ENCODE results near the gene CDKN1B. TPM values are rescaled to one million over a fixed set of nuclear protein-coding genes. Genes with fewer than 3 reads are reported as not detected.

The CDKN1B gene
- total RNA-seq, 4 donors from 2014 or later: 37.8 to 71.9 (median 46.9) TPM

DNA sequence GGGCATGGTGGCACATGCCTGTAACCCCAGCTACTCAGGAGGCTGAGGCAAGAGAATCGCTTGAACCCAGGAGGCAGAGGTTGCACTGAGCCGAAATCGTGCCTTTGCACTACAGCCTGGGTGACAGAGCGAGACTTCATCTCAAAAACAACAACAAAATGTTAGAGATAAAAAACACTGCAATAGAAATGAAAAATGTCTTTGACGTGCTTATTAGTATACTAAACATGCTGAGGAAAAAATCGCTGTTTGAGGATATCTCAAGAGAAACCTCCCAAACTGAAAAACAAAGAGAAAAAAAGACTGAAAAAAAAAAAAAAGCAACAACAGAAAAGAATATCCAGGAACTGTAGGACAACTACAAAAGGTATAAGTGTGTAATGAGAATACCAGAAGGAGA lies 53.1 kb downstream of the CDKN1B start:
- Histone ChIP-seq H3K36me3 (no peaks in the 10 kb centered on the region), H3K27me3 (no peaks in the 10 kb centered on the region), H3K27ac (no peak overlapping the region), H3K9me3 (no peaks in the 10 kb centered on the region), H3K4me1 (no peaks in the 10 kb centered on the region), H3K4me3 (no peak overlapping the region)
- 97% methylated on average over 6 of the region's 6 CpGs for WGBS
- no peak for DNase-seq (ENCODE audit: low spot score in 2 of 2)
- no peak for TF ChIP-seq EP300 (IDR thresholded peaks at IDR 0.05)
- TF ChIP-seq, protein P1, sequence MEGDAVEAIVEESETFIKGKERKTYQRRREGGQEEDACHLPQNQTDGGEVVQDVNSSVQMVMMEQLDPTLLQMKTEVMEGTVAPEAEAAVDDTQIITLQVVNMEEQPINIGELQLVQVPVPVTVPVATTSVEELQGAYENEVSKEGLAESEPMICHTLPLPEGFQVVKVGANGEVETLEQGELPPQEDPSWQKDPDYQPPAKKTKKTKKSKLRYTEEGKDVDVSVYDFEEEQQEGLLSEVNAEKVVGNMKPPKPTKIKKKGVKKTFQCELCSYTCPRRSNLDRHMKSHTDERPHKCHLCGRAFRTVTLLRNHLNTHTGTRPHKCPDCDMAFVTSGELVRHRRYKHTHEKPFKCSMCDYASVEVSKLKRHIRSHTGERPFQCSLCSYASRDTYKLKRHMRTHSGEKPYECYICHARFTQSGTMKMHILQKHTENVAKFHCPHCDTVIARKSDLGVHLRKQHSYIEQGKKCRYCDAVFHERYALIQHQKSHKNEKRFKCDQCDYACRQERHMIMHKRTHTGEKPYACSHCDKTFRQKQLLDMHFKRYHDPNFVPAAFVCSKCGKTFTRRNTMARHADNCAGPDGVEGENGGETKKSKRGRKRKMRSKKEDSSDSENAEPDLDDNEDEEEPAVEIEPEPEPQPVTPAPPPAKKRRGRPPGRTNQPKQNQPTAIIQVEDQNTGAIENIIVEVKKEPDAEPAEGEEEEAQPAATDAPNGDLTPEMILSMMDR (IDR thresholded peaks at IDR 0.05): no peak
- TF ChIP-seq POLR2A (IDR thresholded peaks at IDR 0.05): no peak
- TF ChIP-seq POLR2AphosphoS5 (IDR thresholded peaks at IDR 0.05): no peak

Other genes with a start within 250 kb of the CDKN1B start
- gene DUSP16, start 154.5 kb upstream of the CDKN1B start, total RNA-seq: 10 to 100 TPM; 20.3 to 33.2 (median 24.8) TPM
- 10 to 100 TPM; 31.0 to 45.6 (median 41.2) TPM for gene CREBL2, start 105.5 kb upstream of the CDKN1B start, total RNA-seq
- gene GPR19, start 21.2 kb upstream of the CDKN1B start, total RNA-seq: under 1 TPM in 1 of 4 donors, not detected in 3; 0.42 TPM
- gene APOLD1, start 68.3 kb downstream of the CDKN1B start, total RNA-seq: 10 to 100 TPM; 14.6 to 25.5 (median 16.4) TPM
- gene DDX47, start 96.0 kb downstream of the CDKN1B start, total RNA-seq: 10 to 100 TPM; 64.1 to 76.4 (median 66.9) TPM
- gene GPRC5A, start 174.2 kb downstream of the CDKN1B start, total RNA-seq: 10 to 100 TPM in 1 of 4 donors, 1 to 10 TPM in 3; 4.0 to 11.0 (median 7.2) TPM
- 10 to 100 TPM in 2 of 4 donors, 1 to 10 TPM in 1, not detected in 1; 2.2 to 97.6 (median 13.4) TPM for gene GPRC5D, start 234.8 kb downstream of the CDKN1B start, total RNA-seq

Data from suprapubic skin (tissue), 4 donors.